Kidney (tissue), 14 donors: ENCODE results near the gene PLCB3. TPM values are rescaled to one million over a fixed set of nuclear protein-coding genes. Genes with fewer than 3 reads are reported as not detected.

Experiments
- DNase-seq, 5 donors: peaks; one replicate each; pipeline ENCODE4 v3.0.0-alpha.2; 2013 to 2020
- FAIRE-seq: peaks from 2 replicates; lab custom pipeline; 2012; peaks lifted over from hg19 to GRCh38; lab: Jason Lieb, UNC
- H3K27ac ChIP-seq, 2 donors: one replicate each; pipeline ENCODE4 v1.7.0; 2013; ENCODE audit warnings: low read depth in 2 of 2, low read length in 2 of 2, inconsistent platforms in 1 of 2
- H3K27me3 ChIP-seq: one replicate; pipeline ENCODE4 v1.7.1; 2013; ENCODE audit warnings: low read length, inconsistent platforms; ENCODE audit not compliant: control insufficient read depth, insufficient read depth
- H3K36me3 ChIP-seq, 3 donors: one replicate each; pipeline versions ENCODE4 v1.7.0 to v1.7.1; 2013; ENCODE audit warnings: low read length in 3 of 3, control low read depth in 1 of 3, inconsistent platforms in 1 of 3; ENCODE audit not compliant: insufficient read depth in 3 of 3, control insufficient read depth in 2 of 3
- H3K4me1 ChIP-seq, 3 donors: one replicate each; pipeline versions ENCODE4 v1.7.0 to v1.7.1; 2013; ENCODE audit warnings: low read length in 3 of 3, inconsistent platforms in 1 of 3, low read depth in 1 of 3; ENCODE audit not compliant: control insufficient read depth in 2 of 3, insufficient read depth in 2 of 3
- H3K4me3 ChIP-seq, 3 donors: one replicate each; pipeline versions ENCODE4 v1.7.0 to v1.8.1; 2013; ENCODE audit warnings: low read length in 3 of 3, control low read depth in 1 of 3, inconsistent platforms in 1 of 3
- H3K9ac ChIP-seq, 3 donors: one replicate each; pipeline versions ENCODE4 v1.7.0 to v1.7.1; 2013; ENCODE audit warnings: low read length in 3 of 3, control low read depth in 1 of 3, inconsistent platforms in 1 of 3
- H3K9me3 ChIP-seq, 3 donors: one replicate each; pipeline versions ENCODE4 v1.7.0 to v1.7.1; 2013; ENCODE audit warnings: low read length in 3 of 3, control low read depth in 1 of 3, inconsistent platforms in 1 of 3; ENCODE audit not compliant: control insufficient read depth in 2 of 3, insufficient read depth in 1 of 3
- intact Hi-C: fragments of 100-400 bp; cut with DNase I; formaldehyde crosslinking; loops from one replicate; pipeline ENCODE4 v1.11.1; 2022
- polyA plus RNA-seq: library from polyadenylated mRNA; stranded (reverse); fragments of 350-450 nt; fragmentation: Illumina TruSeq; extraction: RNeasy Lipid Tissue Mini Kit (QIAGEN cat#74804); gene quantifications from one replicate; pipeline ENCODE4 v1.2.3, GENCODE V29; 2014; ENCODE audit warnings: low read depth, low replicate concordance; ENCODE audit not compliant: insufficient read depth
- total RNA-seq: library from RNA; stranded (reverse); fragmentation: NEBNext Ultra II Directional; extraction: Animal tissue kit (Norgen Biotek cat#: 25700); gene quantifications from one replicate; pipeline ENCODE4 v1.2.1, GENCODE V29; 2021
- TF ChIP-seq, protein P1 (sequence below): IDR thresholded peaks from 3 replicates; pipeline ENCODE4 v1.5.1; 2012; ENCODE audit warnings: mild to moderate bottlenecking, moderate library complexity, borderline replicate concordance; ENCODE audit not compliant: insufficient read depth; ENCODE audit errors: extremely low read depth
- donor health status: control.
- donor health status: control.
- donor health status: control.
- donor health status: control.
- donor health status: control.
- donor health status: DM: yes; HTN: yes; CAD: no.
- donor health status: Normal renal cell carcinoma (clear cell type).

Gene PLCB3
- total and polyA plus RNA-seq, 2 donors from 2014 or later, result 9.6 to 24.6 TPM

DNA sequence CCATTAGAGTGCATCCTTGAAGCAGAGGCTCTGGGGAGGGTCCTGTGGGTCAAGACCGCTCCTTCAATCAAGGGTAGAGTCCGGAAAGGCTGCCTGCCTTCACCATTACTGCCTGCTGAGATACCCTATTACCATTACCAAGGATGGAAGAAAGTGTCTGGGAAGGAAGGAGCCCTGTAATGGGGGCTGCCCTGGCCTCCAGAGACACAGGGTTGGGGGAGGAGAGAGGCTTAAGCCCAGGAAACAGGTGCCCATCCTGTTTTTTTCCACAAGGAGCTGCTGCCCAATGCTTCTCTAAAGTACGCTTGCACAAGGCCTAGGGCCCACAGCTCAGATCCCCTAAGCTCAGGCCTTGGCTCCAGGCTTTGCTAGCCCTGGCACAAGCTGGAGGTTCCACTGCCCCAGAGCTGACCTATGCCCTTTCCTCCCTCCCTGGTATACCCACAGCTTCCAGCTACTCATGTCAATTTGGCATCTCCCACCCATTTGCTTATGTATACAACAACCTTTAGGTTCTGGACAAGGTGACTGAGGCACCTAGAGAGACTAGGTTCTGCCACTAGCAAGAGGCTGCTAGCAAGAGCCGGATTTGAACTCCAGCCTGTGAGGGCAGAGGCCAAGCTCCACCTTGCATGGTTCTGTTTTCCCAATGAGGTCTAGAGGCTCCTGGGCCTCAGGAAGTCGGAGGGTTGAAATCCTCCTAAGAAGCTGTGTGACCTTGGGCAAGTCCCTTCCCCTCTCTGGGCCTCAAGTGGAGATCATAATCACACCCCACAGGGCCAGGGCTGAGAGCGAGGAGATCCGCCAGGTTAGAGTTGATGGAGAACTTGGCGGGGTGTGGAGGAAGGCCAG is 1.5 kb upstream of the PLCB3 start:
- Histone ChIP-seq H3K9ac (no peak overlapping the region), H3K27ac (no peak overlapping the region), H3K9me3 (no peaks in the 10 kb centered on the region), H3K36me3 (no peaks in the 10 kb centered on the region), H3K4me1 (peaks cover 0 to 39% (median 5%) of the 10 kb centered on the region in 3 donors), H3K4me3 (no peak overlapping the region), H3K27me3 (no peaks in the 10 kb centered on the region)
- FAIRE-seq (no peak), DNase-seq (no peak)
- intact Hi-C loops, result no loop called here
- TF ChIP-seq, protein P1, sequence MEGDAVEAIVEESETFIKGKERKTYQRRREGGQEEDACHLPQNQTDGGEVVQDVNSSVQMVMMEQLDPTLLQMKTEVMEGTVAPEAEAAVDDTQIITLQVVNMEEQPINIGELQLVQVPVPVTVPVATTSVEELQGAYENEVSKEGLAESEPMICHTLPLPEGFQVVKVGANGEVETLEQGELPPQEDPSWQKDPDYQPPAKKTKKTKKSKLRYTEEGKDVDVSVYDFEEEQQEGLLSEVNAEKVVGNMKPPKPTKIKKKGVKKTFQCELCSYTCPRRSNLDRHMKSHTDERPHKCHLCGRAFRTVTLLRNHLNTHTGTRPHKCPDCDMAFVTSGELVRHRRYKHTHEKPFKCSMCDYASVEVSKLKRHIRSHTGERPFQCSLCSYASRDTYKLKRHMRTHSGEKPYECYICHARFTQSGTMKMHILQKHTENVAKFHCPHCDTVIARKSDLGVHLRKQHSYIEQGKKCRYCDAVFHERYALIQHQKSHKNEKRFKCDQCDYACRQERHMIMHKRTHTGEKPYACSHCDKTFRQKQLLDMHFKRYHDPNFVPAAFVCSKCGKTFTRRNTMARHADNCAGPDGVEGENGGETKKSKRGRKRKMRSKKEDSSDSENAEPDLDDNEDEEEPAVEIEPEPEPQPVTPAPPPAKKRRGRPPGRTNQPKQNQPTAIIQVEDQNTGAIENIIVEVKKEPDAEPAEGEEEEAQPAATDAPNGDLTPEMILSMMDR, result no peak

DNA sequence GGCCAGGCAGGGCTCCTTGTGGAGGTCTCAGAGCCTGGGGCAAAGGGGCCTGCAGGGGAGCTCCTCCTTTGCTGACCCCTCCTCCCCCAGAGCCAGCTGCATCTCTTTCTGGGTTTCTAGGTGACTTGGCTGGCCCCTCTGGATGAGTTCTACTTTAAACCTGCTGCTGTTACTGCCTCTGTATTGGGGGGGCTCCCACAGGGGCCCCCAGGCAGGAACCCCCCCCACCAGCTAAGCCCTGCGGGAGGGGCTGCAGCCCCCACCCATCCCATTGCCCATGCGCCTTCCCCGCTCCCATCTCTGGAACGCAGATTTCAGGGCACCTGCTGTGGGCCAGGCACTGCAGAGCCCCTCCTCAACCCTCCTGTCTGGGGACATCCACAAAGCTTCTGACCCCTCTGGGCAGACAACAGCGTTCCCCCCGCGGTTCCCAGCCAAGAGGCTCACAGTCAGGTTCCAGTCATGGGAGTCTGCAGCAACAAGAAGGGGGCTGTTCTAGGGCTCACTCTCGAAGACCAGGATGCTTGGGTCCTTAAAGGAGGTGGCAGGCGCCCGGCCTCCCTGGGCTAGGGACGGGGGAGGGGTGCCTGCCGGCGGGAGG is 815 bp upstream of the PLCB3 start:
- no peak overlapping the region for H3K9ac ChIP-seq
- DNase-seq, result peak in 1 of 5 donors; percentile 77
- peaks cover 0 to 32% (median 5%) of the 10 kb centered on the region in 3 donors for H3K4me1 ChIP-seq
- H3K27ac ChIP-seq, result no peak overlapping the region
- no peaks in the 10 kb centered on the region for H3K27me3 ChIP-seq
- TF ChIP-seq, protein P1, result no peak
- intact Hi-C loops, result no loop called here
- H3K9me3 ChIP-seq, result no peaks in the 10 kb centered on the region
- no peak for FAIRE-seq
- peak overlapping the region in 1 of 3 donors; percentile 52 for H3K4me3 ChIP-seq
- no peaks in the 10 kb centered on the region for H3K36me3 ChIP-seq

DNA sequence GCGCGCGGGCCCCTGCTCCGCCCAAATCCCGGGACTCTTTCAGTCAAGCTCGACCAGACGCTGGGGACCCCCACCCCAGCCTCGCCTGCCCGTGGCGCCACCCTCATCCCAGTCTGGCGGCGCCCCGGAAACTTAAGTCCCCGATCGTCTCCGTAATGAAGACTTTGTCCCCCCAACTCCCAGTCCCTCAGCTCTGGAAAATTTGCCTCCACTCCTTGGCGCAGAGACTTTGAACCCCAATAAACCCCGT is 348 bp downstream of the PLCB3 start:
- H3K27me3 ChIP-seq, result no peaks in the 10 kb centered on the region
- FAIRE-seq (no peak), DNase-seq (peak in 1 of 5 donors; percentile 82)
- H3K4me1 ChIP-seq, result peaks cover 0 to 26% (median 5%) of the 10 kb centered on the region in 3 donors
- intact Hi-C loops, result no loop called here
- no peaks in the 10 kb centered on the region for H3K9me3 ChIP-seq
- H3K9ac ChIP-seq, result peak overlapping the region in 2 of 3 donors; percentile 78 to 80
- H3K4me3 ChIP-seq, result peak overlapping the region; percentile 57 to 74 (median 71)
- TF ChIP-seq, protein P1, result no peak
- peaks cover 0 to 6% (median 0%) of the 10 kb centered on the region in 3 donors for H3K36me3 ChIP-seq
- peak overlapping the region in 1 of 2 donors; percentile 7 for H3K27ac ChIP-seq
